Heart left ventricle (tissue), 13 donors: Measurements from ENCODE around the gene PCDHB6.

Experiments
- CTCF ChIP-seq, 12 donors: fragments of 200-600 bp; sonication (generic) in 4 of 12; IDR thresholded peaks; one replicate each; pipeline versions ENCODE4 v1.5.0 to v1.8.0; 2018 to 2022; ENCODE audit warnings: antibody characterized with exemption in 12 of 12, mild to moderate bottlenecking in 5 of 12
- POLR2A ChIP-seq, 2 donors: fragments of 450-650 bp; IDR thresholded peaks; one replicate each; pipeline ENCODE4 v1.6.1; 2017; ENCODE audit warnings: antibody characterized with exemption in 2 of 2, mild to moderate bottlenecking in 2 of 2, moderate library complexity in 2 of 2
- donor health status: ischemic (EF 13 %, LVEDD 7.1; RV severe dilation, severe dysfunction).
- donor health status: DM: no; HTN: yes; CAD: no.
- donor health status: DM: no; HTN: no; CAD: no.
- donor health status: ischemic (EF 25% LVEDD 6.9; RV normal size, moderate dysfunction).
- donor health status: ischemic (EF 25% LVEDD 5.7; RV mildly dilated, moderate dysfunction).
- donor health status: ischemic (EF 35%, LVEDD 5.7; RV mildly dilated, moderate dysfunction).
- donor health status: nonischemic (EF 11% LVEDD 7.7; RV severe dilation, severe dysfunction).
- donor health status: DM: yes; HTN: yes; CAD: no.
- donor health status: PGD.
- donor health status: ischemic (EF 29% LVEDD 5.4; RV normal size, mild dysfunction).
- donor health status: nonischemic (EF 23%, LVEDD 6.1; RV moderate dilation, normal function).

GRCh38 chr5:141150993-141151325 is 1.1 kb downstream of the PCDHB6 start:
- TF ChIP-seq POLR2A (IDR thresholded peaks at IDR 0.05), result no peak
- TF ChIP-seq CTCF (IDR thresholded peaks at IDR 0.05), result no peak
